Activated B cell treated with CpG ODN at 0.5 μM for 24 hours (primary cell): ENCODE results near the gene DENND5B. TPM values are rescaled to one million over a fixed set of nuclear protein-coding genes. Genes with fewer than 3 reads are reported as not detected.
"Not testable (repeated sequence)": the region's sequence is repeated elsewhere in the genome, so short reads cannot be mapped to it uniquely, and the experiment has no call there.

Source experiments
- ATAC-seq: fragments of 200-7000 bp; cut with Tn5 transposase; one replicate; pipeline ENCODE4 v1.10.0; 2021; ENCODE audit warnings: low read depth, mild to moderate bottlenecking, moderate library complexity
- CTCF ChIA-PET: fragments of 350-600 bp; sonication (Branson Sonifier 250); formaldehyde crosslinking; loops from one replicate; lab custom pipeline; 2021; ENCODE audit warnings: antibody characterized with exemption; lab: Charles Lee
- POLR2A ChIA-PET: fragments of 350-600 bp; sonication (Branson Sonifier 250); formaldehyde crosslinking; loops from one replicate; lab custom pipeline; 2021; ENCODE audit warnings: antibody characterized with exemption; lab: Charles Lee
- DNase-seq: peaks from one replicate; pipeline ENCODE4 v3.0.0; 2022
- H3K27ac Mint-ChIP-seq: one replicate; pipeline ENCODE4 v1.8.0; 2020; ENCODE audit warnings: mixed read lengths
- H3K27me3 Mint-ChIP-seq: one replicate; pipeline ENCODE4 v1.8.0; 2021; ENCODE audit warnings: mixed read lengths
- H3K36me3 Mint-ChIP-seq: one replicate; pipeline ENCODE4 v1.8.0; 2021; ENCODE audit warnings: low read depth, mixed read lengths
- H3K4me1 Mint-ChIP-seq: one replicate; pipeline ENCODE4 v1.8.0; 2021; ENCODE audit warnings: mixed read lengths
- H3K4me3 Mint-ChIP-seq: one replicate; pipeline ENCODE4 v1.8.0; 2020; ENCODE audit warnings: mild to moderate bottlenecking, mixed read lengths
- H3K9me3 Mint-ChIP-seq: one replicate; pipeline ENCODE4 v1.8.0; 2020; ENCODE audit warnings: mixed read lengths
- intact Hi-C: fragments of 100-400 bp; cut with micrococcal nuclease; formaldehyde crosslinking; loops from one replicate; pipeline ENCODE4 v1.15.1; 2024
- total RNA-seq: library from RNA; stranded (reverse); gene quantifications from 2 replicates; pipeline ENCODE4 v1.2.3, GENCODE V29; 2022
- TF ChIP-seq, protein P1 (sequence below): fragments of 200-600 bp; IDR thresholded peaks from one replicate; pipeline ENCODE4 v1.8.0; 2022; ENCODE audit warnings: antibody characterized with exemption, mild to moderate bottlenecking

The DENND5B gene
- total RNA-seq, 1 donor from 2014 or later: 64.1 TPM

DNA sequence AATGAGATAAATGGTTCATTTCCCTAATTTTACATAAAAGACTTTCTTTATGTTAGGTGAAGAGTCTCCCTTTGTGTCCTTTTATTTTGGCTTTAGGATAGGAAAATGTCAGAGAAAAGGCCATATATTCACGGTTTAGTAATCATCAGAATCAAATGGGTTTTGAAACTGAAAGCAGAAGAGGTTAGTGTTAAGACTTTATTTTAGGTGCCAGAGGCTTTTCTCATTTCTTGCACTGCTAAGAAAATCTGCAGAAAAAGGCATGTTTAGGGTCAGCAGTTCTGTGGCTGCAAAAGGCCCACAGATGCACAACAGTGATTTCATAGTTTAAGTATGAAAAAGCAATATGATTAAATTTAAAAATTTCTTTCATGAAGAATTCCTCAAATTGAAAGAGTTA lies 184.6 kb downstream of the DENND5B start:
- Mint-ChIP-seq H3K9me3 (no peaks in the 10 kb centered on the region), H3K27ac (peak overlapping the region; percentile 77), H3K4me3 (peak overlapping the region; percentile 65), H3K27me3 (no peaks in the 10 kb centered on the region), H3K4me1 (peaks cover 33% of the 10 kb centered on the region), H3K36me3 (peaks cover 35% of the 10 kb centered on the region)
- ATAC-seq (peak; percentile 39), DNase-seq (no peak)
- TF ChIP-seq, protein P1, sequence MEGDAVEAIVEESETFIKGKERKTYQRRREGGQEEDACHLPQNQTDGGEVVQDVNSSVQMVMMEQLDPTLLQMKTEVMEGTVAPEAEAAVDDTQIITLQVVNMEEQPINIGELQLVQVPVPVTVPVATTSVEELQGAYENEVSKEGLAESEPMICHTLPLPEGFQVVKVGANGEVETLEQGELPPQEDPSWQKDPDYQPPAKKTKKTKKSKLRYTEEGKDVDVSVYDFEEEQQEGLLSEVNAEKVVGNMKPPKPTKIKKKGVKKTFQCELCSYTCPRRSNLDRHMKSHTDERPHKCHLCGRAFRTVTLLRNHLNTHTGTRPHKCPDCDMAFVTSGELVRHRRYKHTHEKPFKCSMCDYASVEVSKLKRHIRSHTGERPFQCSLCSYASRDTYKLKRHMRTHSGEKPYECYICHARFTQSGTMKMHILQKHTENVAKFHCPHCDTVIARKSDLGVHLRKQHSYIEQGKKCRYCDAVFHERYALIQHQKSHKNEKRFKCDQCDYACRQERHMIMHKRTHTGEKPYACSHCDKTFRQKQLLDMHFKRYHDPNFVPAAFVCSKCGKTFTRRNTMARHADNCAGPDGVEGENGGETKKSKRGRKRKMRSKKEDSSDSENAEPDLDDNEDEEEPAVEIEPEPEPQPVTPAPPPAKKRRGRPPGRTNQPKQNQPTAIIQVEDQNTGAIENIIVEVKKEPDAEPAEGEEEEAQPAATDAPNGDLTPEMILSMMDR: no peak
- intact Hi-C loops: loop anchor here (5.0 to 10.0 kb wide), 4 partner anchors 56 to 488 kb away; no protein-coding TSS in a partner anchor
- CTCF ChIA-PET: interaction anchor here (4.5 kb wide), 1 partner anchor 252 kb away, joined by 25 read pairs; the partner anchor contains the start of gene ETFBKMT
- POLR2A ChIA-PET: interaction anchor here (0.6 to 4.3 kb wide), 3 partner anchors 185 to 1391 kb away, joined by 5 to 32 read pairs (median 6); partner anchors contain the start of genes DENND5B and ETFBKMT

DNA sequence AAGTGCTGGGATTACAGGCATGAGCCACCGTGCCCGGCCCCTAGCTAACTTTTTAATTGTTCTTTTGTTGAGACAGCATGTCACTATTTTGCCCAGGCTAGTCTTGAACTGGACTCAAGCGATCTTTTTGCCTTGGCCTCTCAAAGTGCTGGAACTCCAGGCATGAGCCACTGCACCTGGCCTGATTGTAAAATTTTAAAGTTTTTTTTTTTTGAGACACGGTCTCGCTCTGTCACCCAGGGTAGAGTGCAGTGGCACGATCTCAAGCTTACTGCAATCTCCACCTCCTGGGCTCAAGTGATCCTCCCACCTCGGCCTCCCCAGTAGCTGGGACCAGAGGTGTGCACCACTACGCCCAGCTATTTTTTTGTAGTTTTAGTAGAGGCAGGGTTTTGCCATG lies 185.9 kb downstream of the DENND5B start:
- H3K9me3 Mint-ChIP-seq: no peaks in the 10 kb centered on the region
- intact Hi-C loops: loop anchor here (5.0 to 10.0 kb wide), 4 partner anchors 57 to 490 kb away; no protein-coding TSS in a partner anchor
- no peaks in the 10 kb centered on the region for H3K27me3 Mint-ChIP-seq
- peaks cover 40% of the 10 kb centered on the region for H3K36me3 Mint-ChIP-seq
- no peak overlapping the region for H3K4me3 Mint-ChIP-seq
- ChIA-PET CTCF (interaction anchor here (1.1 to 4.5 kb wide), 6 partner anchors 185 to 254 kb away, joined by 3 to 34 read pairs (median 3); partner anchors contain the start of genes DENND5B and ETFBKMT), POLR2A (interaction anchor here (1.5 to 4.3 kb wide), 3 partner anchors 186 to 254 kb away, joined by 5 to 32 read pairs (median 7); partner anchors contain the start of genes DENND5B and ETFBKMT)
- peaks cover 33% of the 10 kb centered on the region for H3K4me1 Mint-ChIP-seq
- TF ChIP-seq, protein P1: no peak
- H3K27ac Mint-ChIP-seq: peak overlapping the region; percentile 41
- DNase-seq (no peak), ATAC-seq (no peak)

DNA sequence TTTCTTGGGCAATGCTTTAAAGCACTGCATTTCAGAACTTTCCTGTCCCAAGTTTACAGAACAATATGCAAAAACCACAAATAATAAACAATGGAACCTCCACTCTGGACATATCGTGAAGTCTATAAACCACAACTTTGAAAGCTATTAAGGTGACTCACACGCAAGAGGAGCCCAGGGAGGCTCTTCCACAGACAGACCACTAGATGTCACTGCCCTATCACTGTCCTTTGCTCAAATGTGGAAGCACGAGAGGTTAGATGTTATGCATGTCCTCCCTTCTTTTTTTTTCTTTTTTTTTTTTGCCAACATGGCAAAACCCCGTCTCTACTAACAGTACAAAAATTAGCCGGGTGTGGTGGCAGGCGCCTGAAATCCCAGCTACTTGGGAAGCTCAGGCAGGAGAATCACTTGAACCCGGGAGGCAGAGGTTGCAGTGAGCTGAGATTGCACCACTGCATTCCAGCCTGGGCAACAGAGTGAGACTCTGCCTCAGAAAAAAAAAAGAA lies 187.8 kb downstream of the DENND5B start:
- H3K4me3 Mint-ChIP-seq: peak overlapping the region; percentile 61

DNA sequence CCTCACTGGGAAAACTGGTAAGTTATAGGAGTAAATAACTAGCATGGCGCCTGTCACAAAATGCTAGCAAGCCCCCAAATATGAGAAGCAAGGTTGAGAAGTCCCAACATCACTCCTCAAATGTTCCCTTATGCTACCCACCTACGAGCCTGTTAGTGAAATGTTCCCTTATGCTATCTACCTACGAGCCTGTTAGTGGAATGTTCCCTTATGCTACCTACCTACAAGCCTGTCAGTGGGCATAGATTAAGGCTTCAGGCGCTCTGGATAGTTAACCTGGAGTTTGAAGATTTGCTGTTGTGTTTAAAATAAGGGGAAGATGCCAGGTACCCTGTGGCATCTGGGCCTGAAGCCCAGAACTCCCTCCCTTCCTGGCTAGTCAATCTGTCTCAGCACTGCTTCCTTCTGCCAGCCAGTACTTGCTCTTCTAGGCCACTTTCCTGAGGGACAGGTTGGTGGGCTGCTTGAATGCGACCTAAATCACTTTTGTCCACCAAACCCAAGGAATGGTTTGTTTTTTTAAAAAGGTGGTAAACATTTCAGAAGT lies 197.9 kb downstream of the DENND5B start:
- no peaks in the 10 kb centered on the region for H3K4me1 Mint-ChIP-seq
- no peak overlapping the region for H3K27ac Mint-ChIP-seq
- CTCF ChIA-PET: no interaction called here
- no peaks in the 10 kb centered on the region for H3K9me3 Mint-ChIP-seq
- peaks cover 78% of the 10 kb centered on the region for H3K36me3 Mint-ChIP-seq
- intact Hi-C loops: no loop called here
- TF ChIP-seq, protein P1: no peak
- POLR2A ChIA-PET: no interaction called here
- no peak overlapping the region for H3K4me3 Mint-ChIP-seq
- ATAC-seq: no peak
- no peaks in the 10 kb centered on the region for H3K27me3 Mint-ChIP-seq
- DNase-seq: no peak

More for the DNA sequence above, 187.8 kb downstream of the DENND5B start:
- H3K4me1 Mint-ChIP-seq: peaks cover 31% of the 10 kb centered on the region
- not testable (repeated sequence) for H3K9me3 Mint-ChIP-seq, H3K27ac Mint-ChIP-seq, H3K27me3 Mint-ChIP-seq
- peaks cover 45% of the 10 kb centered on the region for H3K36me3 Mint-ChIP-seq
- peak; percentile 97 for ATAC-seq
- peak; percentile 26 for DNase-seq
- intact Hi-C loops: loop anchor here (1.0 to 10.0 kb wide), 10 partner anchors 186 to 909 kb away; partner anchors contain the start of gene RESF1
- ChIA-PET POLR2A (interaction anchor here (0.5 to 4.3 kb wide), 20 partner anchors 77 to 1276 kb away, joined by 3 to 32 read pairs (median 4); partner anchors contain the start of genes DENND5B, DNM1L and SINHCAF), CTCF (interaction anchor here (0.6 to 4.5 kb wide), 24 partner anchors 24 to 1352 kb away, joined by 3 to 34 read pairs (median 4); partner anchors contain the start of genes ETFBKMT and YARS2)

DNA sequence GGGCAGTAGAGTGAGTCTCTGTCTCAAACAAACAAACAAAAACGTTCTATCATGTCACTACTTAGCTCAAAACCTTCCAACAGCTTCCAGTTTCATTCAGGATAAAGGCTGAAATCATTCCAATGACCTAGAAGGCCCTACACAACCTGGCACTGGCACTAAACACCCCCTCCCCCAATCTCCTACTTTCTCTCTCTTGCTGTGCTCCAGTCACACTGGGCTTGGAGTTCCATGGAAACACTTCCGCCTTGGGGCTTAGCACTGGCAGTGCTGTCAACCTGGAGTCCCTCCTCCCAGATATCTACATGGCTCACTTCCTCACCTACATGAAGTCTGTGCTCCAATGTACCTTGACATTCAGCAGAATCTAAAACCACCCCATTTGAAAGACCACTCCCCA lies 199.9 kb downstream of the DENND5B start:
- no peaks in the 10 kb centered on the region for H3K27me3 Mint-ChIP-seq
- TF ChIP-seq, protein P1: no peak
- ATAC-seq (no peak), DNase-seq (no peak)
- H3K4me1 Mint-ChIP-seq: no peaks in the 10 kb centered on the region
- intact Hi-C loops: no loop called here
- H3K36me3 Mint-ChIP-seq: peaks cover 80% of the 10 kb centered on the region
- H3K4me3 Mint-ChIP-seq: no peak overlapping the region
- H3K27ac Mint-ChIP-seq: no peak overlapping the region
- POLR2A ChIA-PET: interaction anchor here (0.6 kb wide), 1 partner anchor 187 kb away, joined by 6 read pairs; no protein-coding TSS in a partner anchor
- H3K9me3 Mint-ChIP-seq: no peaks in the 10 kb centered on the region
- CTCF ChIA-PET: no interaction called here
